GM23338 (cell line): Measurements from ENCODE around the gene MYO5A. TPM values are rescaled to one million over a fixed set of nuclear protein-coding genes. Genes with fewer than 3 reads are reported as not detected.

Experiments
- ATAC-seq: fragments of 200-7000 bp; cut with Tn5 transposase; 3 replicates; pipeline ENCODE4 v1.9.1; 2020
- DNase-seq: peaks from one replicate; pipeline ENCODE4 v3.0.0-alpha.2; 2015; ENCODE audit warnings: low spot score
- H2AFZ ChIP-seq: fragments of 200-600 bp; sonication (generic); 2 replicates; pipeline ENCODE4 v1.8.0; 2016; ENCODE audit warnings: antibody characterized with exemption, mild to moderate bottlenecking, moderate library complexity
- H3F3A ChIP-seq: fragments of 200-600 bp; sonication (generic); replicated peaks from 2 replicates; pipeline ENCODE4 v1.8.0; 2017; ENCODE audit warnings: antibody characterized with exemption, mixed run types, low read depth
- H3K27ac ChIP-seq: fragments of 200-600 bp; sonication (generic); 2 replicates; pipeline ENCODE4 v1.6.1; 2016; ENCODE audit warnings: low read depth
- H3K27me3 ChIP-seq: fragments of 200-600 bp; sonication (generic); 2 replicates; pipeline ENCODE4 v1.8.0; 2016; ENCODE audit warnings: mild to moderate bottlenecking, mixed run types, moderate library complexity; ENCODE audit not compliant: insufficient read depth
- H3K36me3 ChIP-seq: fragments of 200-600 bp; sonication (generic); 2 replicates; pipeline ENCODE4 v1.8.0; 2016; ENCODE audit warnings: mild to moderate bottlenecking; ENCODE audit not compliant: insufficient read depth
- H3K4me1 ChIP-seq: fragments of 200-600 bp; sonication (generic); 2 replicates; pipeline ENCODE4 v1.8.0; 2016; ENCODE audit warnings: mild to moderate bottlenecking, moderate library complexity; ENCODE audit not compliant: insufficient read depth
- H3K4me2 ChIP-seq: fragments of 200-600 bp; sonication (generic); 2 replicates; pipeline ENCODE4 v1.7.1; 2017; ENCODE audit warnings: mixed run types
- H3K4me3 ChIP-seq: fragments of 200-600 bp; sonication (generic); 2 replicates; pipeline ENCODE4 v1.6.1; 2016; ENCODE audit warnings: mixed run types
- H3K79me2 ChIP-seq: fragments of 200-600 bp; sonication (generic); replicated peaks from 2 replicates; pipeline ENCODE4 v1.8.0; 2017; ENCODE audit warnings: mild to moderate bottlenecking; ENCODE audit not compliant: insufficient read depth
- H3K9me2 ChIP-seq: fragments of 200-600 bp; sonication (generic); 2 replicates; pipeline ENCODE4 v1.8.0; 2017; ENCODE audit not compliant: insufficient read depth
- H4K20me1 ChIP-seq: fragments of 200-600 bp; sonication (generic); replicated peaks from 2 replicates; pipeline ENCODE4 v1.8.0; 2017; ENCODE audit warnings: mild to moderate bottlenecking; ENCODE audit not compliant: insufficient read depth
- H3K27ac Mint-ChIP-seq: 2 replicates; pipeline ENCODE4 v1.8.0; 2020; ENCODE audit warnings: inconsistent platforms, mild to moderate bottlenecking, moderate library complexity, mixed read lengths
- H3K27me3 Mint-ChIP-seq: 3 replicates; pipeline ENCODE4 v1.8.0; 2022; ENCODE audit warnings: low read depth, mild to moderate bottlenecking, moderate library complexity, mixed read lengths, inconsistent platforms; ENCODE audit not compliant: insufficient read depth, poor library complexity
- H3K36me3 Mint-ChIP-seq: 3 replicates; pipeline ENCODE4 v1.8.0; 2021; ENCODE audit warnings: low read depth, mild to moderate bottlenecking, inconsistent platforms, moderate library complexity, mixed read lengths
- H3K4me1 Mint-ChIP-seq: 3 replicates; pipeline ENCODE4 v1.8.0; 2020; ENCODE audit warnings: mild to moderate bottlenecking, inconsistent platforms, mixed read lengths
- H3K4me3 Mint-ChIP-seq: 3 replicates; pipeline ENCODE4 v1.8.0; 2021; ENCODE audit warnings: moderate library complexity, mild to moderate bottlenecking, inconsistent platforms, mixed read lengths
- H3K9me3 Mint-ChIP-seq: 3 replicates; pipeline ENCODE4 v1.8.0; 2020; ENCODE audit warnings: moderate library complexity, mild to moderate bottlenecking, inconsistent platforms, mixed read lengths
- CREB1 ChIP-seq: fragments of 250-450 bp; sonication (Bioruptor Pico); IDR thresholded peaks from 2 replicates; pipeline ENCODE4 v1.5.0; 2020; ENCODE audit warnings: low read depth, mild to moderate bottlenecking, moderate library complexity
- ETS1 ChIP-seq: IDR thresholded peaks from 2 replicates; pipeline ENCODE4 v1.6.1; 2016; ENCODE audit warnings: antibody characterized with exemption
- NANOG ChIP-seq: IDR thresholded peaks from 2 replicates; pipeline ENCODE4 v1.6.1; 2016; ENCODE audit warnings: antibody characterized with exemption, borderline replicate concordance
- POLR2AphosphoS5 ChIP-seq: IDR thresholded peaks from 2 replicates; pipeline ENCODE4 v1.6.1; 2016; ENCODE audit warnings: antibody characterized with exemption, low read depth
- ZNF114 ChIP-seq: fragments of 250-450 bp; sonication (Bioruptor Pico); IDR thresholded peaks from 2 replicates; pipeline ENCODE4 v1.5.0; 2020; ENCODE audit warnings: mild to moderate bottlenecking, moderate library complexity
- ZNF462 ChIP-seq: fragments of 250-450 bp; sonication (Bioruptor Pico); IDR thresholded peaks from 2 replicates; pipeline ENCODE4 v1.5.0; 2020; ENCODE audit warnings: mild to moderate bottlenecking, moderate library complexity
- polyA plus RNA-seq: library from polyadenylated mRNA; unstranded; fragments of >200 nt; fragmentation: Nextera tagmentation; extraction: Ambion mirVana; gene quantifications from 2 replicates; pipeline ENCODE4 v1.2.1, GENCODE V29; 2016
- total RNA-seq: library from RNA; depleted of rRNA; stranded (reverse); fragments of >200 nt; shearing (Covaris generic); gene quantifications from 2 replicates; pipeline ENCODE4 v1.2.3, GENCODE V29; 2014
- TF ChIP-seq, protein P1 (sequence below), 2 experiments: fragments of 200-600 bp in 1 of 2; sonication (generic) in 1 of 2; conservative IDR thresholded peaks; 2 replicates each; pipeline versions ENCODE4 v1.5.1 to v1.6.1; 2016 to 2017; ENCODE audit warnings: antibody characterized with exemption in 2 of 2, low read depth in 2 of 2, mild to moderate bottlenecking in 2 of 2, moderate library complexity in 1 of 2

MYO5A gene
- total and polyA plus RNA-seq, 2 experiments from 2014 or later, result 5.7 to 31.8 TPM

GRCh38 chr15:52448011-52448890 is 80.4 kb downstream of the MYO5A start:
- H3K79me2 ChIP-seq, result 0 out of 2 replicates have a peak, but pooled peaks cover 14% of the 10 kb centered on the region
- H3K27ac ChIP-seq, result no peak overlapping the region
- H3K4me2 ChIP-seq, result no peak overlapping the region
- Mint-ChIP-seq H3K4me1 (peaks cover 24% of the 10 kb centered on the region), H3K27ac (no peak overlapping the region), H3K27me3 (peaks cover 6% of the 10 kb centered on the region), H3K9me3 (peaks cover 37% of the 10 kb centered on the region), H3K36me3 (peaks cover 32% of the 10 kb centered on the region), H3K4me3 (no peak overlapping the region)
- H3K4me1 ChIP-seq, result peaks cover 14% of the 10 kb centered on the region; the same call in 1 of the 2 replicates
- no peak overlapping the region for H2AFZ ChIP-seq
- no peaks in the 10 kb centered on the region for H3F3A ChIP-seq
- H4K20me1 ChIP-seq, result 0 out of 2 replicates have a peak, but pooled peaks cover 2% of the 10 kb centered on the region
- peaks cover 12% of the 10 kb centered on the region; the same call in 1 of the 2 replicates for H3K9me2 ChIP-seq
- no peaks in the 10 kb centered on the region for H3K27me3 ChIP-seq
- peaks cover 9% of the 10 kb centered on the region for H3K36me3 ChIP-seq
- no peak for DNase-seq
- TF ChIP-seq ZNF462 (no peak), NANOG (0 out of 2 replicates have a peak, but pooled peaks have one; percentile 10)
- ATAC-seq, result peak; percentile 44; the same call in 2 of the 3 replicates
- no peak overlapping the region for H3K4me3 ChIP-seq

- peak; percentile 79 for ATAC-seq
- Histone ChIP-seq H3K9me2 (peaks cover 12% of the 10 kb centered on the region; the same call in 1 of the 2 replicates), H4K20me1 (0 out of 2 replicates have a peak, but pooled peaks cover 4% of the 10 kb centered on the region), H3K4me1 (peaks cover 14% of the 10 kb centered on the region; the same call in 1 of the 2 replicates), H2AFZ (no peak overlapping the region), H3K36me3 (peaks cover 9% of the 10 kb centered on the region), H3K27me3 (no peaks in the 10 kb centered on the region), H3K4me3 (no peak overlapping the region), H3F3A (no peaks in the 10 kb centered on the region), H3K27ac (peak overlapping the region; percentile 73), H3K4me2 (peak overlapping the region; percentile 41; the same call in 1 of the 2 replicates), H3K79me2 (peaks cover 9% of the 10 kb centered on the region; the same call in 1 of the 2 replicates)
- Mint-ChIP-seq H3K36me3 (peaks cover 31% of the 10 kb centered on the region), H3K9me3 (peaks cover 29% of the 10 kb centered on the region), H3K4me1 (peaks cover 24% of the 10 kb centered on the region), H3K27ac (no peak overlapping the region), H3K27me3 (peaks cover 6% of the 10 kb centered on the region), H3K4me3 (no peak overlapping the region)
- DNase-seq, result peak; percentile 65
- TF ChIP-seq CREB1 (CRISPR knock-in tag), result no peak
- TF ChIP-seq NANOG, result no peak
- TF ChIP-seq, protein P1, sequence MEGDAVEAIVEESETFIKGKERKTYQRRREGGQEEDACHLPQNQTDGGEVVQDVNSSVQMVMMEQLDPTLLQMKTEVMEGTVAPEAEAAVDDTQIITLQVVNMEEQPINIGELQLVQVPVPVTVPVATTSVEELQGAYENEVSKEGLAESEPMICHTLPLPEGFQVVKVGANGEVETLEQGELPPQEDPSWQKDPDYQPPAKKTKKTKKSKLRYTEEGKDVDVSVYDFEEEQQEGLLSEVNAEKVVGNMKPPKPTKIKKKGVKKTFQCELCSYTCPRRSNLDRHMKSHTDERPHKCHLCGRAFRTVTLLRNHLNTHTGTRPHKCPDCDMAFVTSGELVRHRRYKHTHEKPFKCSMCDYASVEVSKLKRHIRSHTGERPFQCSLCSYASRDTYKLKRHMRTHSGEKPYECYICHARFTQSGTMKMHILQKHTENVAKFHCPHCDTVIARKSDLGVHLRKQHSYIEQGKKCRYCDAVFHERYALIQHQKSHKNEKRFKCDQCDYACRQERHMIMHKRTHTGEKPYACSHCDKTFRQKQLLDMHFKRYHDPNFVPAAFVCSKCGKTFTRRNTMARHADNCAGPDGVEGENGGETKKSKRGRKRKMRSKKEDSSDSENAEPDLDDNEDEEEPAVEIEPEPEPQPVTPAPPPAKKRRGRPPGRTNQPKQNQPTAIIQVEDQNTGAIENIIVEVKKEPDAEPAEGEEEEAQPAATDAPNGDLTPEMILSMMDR (conservative IDR thresholded peaks at IDR 0.05; ENCODE audit: low read depth in 2 of 2), result no peak
- TF ChIP-seq POLR2AphosphoS5, result no peak
- no peak for TF ChIP-seq ETS1
- no peak for TF ChIP-seq ZNF114 (CRISPR knock-in tag)
Observed at GRCh38 chr15:52445954-52446353, 82.7 kb downstream of the MYO5A start.
